ENCODE results near the gene PPA2.

PPA2 gene

DNA sequence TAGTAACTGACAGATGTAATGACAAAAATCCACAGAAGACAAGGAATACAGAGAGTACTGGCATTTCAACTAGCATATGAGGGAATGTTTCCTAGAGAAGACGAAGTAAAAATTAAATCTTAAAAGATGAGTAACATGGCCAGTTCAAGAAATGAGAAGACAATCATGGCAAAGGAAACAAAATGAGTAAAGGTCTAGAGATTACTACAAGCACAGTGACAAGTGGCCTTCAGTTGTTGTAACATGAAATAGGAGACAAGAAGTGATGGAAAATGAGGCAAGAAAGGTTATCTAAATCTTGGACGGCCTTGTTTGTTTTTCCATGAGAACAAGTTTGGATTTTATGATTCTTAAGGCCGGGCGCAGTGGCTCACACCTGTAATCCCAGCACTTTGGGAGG lies 81.0 kb downstream of the PPA2 start:
- no peak for DNase-seq (ENCODE audit: low read depth, low spot score)

DNA sequence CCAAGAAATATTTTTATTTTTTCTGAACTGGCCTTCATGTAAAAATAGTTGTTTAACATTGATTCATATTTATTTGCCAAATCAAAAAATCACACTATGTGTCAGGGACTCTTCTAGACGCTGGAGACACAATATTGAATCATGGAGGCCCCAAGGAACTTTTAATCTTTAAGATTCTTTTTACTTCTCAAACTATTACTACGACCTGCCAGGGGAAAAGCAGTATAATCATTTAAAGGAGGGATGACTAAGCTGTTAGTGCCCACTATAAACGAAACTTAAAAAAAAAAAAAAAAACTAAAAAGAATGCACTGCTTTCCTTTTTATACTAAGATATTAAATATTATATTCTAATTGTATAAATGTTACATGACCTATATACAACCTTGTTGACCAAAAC lies 84.7 kb downstream of the PPA2 start:
- no peak for DNase-seq (ENCODE audit: low read depth, low spot score)

DNA sequence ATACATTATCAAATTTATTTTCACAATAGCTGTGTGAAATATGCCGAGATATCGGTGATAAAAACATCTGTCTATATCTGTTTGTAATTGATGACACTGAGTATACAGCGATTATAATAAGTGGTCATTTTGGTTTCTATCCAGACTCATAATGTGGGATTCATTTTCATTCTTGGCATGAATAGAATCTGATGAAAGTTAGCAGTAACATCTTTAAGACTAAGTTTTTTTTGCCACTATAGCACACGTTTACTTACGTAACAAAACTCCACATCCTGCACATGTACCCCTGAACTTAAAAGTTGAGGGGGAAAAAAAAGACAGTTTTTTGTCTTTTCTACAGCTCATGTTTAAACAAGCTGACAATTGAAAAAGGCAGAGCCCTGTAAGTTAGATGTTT lies 86.4 kb downstream of the PPA2 start:
- no peak for DNase-seq (ENCODE audit: low read depth, low spot score)

DNA sequence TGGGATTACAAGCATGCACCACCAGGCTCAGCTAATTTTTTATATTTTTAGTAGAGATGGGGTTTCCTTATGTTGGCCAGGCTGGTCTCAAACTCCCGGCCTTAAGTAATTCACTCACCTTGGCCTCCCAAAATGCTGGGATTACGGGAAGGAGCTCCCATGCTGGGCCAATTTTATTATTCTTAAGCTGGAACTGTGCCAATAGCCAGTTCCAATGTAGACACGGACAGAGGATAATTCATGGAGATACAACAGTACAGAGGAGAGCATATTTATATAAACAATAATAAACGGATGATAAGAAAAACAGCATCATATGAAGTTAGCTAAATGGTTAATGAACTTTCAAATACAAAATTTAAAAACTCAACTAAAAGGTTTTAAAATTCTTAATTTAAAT lies 87.8 kb downstream of the PPA2 start:
- DNase-seq (ENCODE audit: low read depth, low spot score): no peak

DNA sequence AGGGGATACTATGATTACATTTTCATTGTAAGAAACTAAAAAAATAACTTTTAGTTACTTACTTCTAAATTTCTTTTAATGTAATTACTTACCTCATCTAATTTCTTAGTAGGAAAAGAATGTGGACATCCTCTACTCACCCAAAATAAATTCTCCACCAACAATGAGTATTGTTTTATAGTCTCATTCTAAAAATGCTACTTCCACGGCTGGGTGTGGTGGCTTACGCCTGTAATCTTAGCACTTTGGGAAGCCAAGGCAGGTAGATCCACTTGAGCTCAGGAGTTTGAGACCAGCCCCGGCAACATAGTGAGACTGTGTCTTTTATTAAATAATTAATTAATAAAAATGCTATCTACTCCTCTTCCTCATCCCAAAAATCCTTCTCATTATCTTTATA lies 99.8 kb downstream of the PPA2 start:
- DNase-seq (ENCODE audit: low read depth, low spot score): no peak

DNA sequence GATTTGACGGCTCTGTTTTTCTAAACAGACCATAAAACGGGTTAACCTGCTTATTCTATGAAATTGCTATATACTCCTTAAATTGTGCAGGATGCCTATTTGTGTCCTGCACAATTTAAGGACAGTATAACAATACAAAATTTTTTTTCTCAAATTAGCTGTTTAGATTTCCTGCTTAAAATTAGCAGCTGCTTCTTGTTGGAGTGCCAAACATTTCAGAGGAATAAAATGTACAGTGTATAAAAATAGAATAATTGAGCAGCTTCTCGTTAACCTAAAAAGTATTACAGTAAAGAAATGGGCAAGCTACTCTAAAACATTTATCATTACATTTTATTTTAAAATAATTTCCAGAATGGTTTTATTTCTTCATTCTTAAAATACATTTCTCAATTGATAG lies 100.5 kb downstream of the PPA2 start:
- DNase-seq (ENCODE audit: low read depth, low spot score): no peak

DNA sequence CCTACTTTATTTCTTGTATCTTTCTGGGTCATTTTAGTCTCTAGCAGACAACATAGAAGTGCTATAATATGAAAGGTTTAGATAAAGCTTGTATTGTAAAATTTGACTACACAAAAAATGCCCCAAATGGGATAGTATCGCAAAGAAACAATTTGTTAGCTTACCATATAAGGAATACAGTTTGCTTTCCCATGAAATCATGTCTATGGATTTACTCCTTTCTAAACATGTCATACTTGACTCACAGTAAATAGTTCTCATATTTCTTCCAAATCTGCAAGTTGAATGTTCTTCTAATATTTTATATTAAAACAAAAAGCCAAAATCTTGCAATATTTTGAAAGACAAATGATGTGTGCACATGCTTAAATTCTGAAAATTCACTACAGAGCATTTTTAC lies 103.9 kb downstream of the PPA2 start:
- DNase-seq (ENCODE audit: low read depth, low spot score): no peak

DNA sequence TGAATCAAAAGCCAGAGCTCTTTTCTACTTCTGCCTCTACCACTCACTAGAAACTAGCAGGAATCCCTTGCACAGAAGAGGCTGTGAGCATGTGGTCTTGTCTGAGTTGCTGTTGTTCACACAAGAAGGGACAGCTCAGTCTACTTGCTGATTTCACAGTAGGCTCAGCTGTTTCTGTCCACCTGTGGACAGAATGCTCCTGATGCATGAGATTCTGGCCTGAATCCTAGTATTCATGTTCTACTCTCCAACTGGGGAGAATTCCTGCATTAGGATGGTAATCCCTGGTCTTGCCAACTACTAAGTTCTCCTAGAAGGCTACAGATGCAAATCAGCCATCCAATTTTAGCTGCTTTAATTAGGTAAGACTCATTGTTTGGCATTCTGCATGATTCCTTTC lies 112.8 kb downstream of the PPA2 start:
- DNase-seq (ENCODE audit: low read depth, low spot score): no peak

DNA sequence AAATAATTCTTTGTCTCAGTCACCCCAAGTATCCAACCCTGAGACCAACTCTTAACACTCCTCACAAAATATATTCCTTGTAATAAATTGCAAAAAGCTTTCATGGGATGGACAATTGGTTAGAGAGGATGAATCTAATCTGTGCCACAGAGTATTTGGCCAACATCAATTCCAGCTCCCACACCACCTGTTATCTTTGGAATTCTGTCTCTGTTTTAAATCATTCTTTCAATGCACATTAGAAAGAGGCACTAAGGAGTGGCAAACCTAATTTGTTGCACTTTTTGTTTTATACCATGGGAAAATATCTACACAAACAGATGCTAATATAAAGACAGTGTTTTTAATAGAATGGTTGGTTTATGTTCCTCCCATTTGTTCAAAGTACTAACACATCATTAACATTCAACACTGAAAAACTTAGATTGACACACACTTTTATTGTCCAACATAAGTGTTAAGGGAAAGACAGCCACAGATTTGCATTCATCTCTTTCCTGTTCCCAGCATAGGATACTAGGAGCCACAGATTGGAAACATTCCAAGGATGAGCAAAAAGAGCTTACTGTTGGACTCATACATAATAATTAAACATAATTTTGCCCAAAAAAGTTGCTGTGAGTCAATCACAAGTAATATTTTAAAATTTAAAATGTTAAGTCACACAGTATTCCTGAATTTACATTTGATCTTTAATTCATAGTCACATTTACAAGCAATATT lies 116.4 kb downstream of the PPA2 start:
- DNase-seq (ENCODE audit: low read depth, low spot score): no peak

DNA sequence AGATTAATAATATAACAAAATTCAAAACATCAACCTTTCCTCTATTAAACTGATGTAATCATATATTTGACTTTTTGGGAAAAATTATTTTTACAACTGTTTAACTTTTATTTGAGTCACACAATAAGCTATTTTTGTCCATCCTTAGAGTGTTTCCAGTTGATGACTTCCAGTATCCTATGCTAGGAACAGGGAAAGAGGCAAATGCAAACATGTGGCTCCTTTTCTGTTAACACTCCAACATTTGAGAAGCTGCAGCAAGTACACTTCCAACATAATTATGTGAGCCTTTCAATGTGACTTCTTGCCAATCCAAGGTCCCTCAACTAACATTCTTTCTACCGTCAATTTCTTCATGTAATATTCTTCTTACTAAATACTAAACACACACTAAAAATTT lies 117.7 kb downstream of the PPA2 start:
- no peak for DNase-seq (ENCODE audit: low read depth, low spot score)

DNA sequence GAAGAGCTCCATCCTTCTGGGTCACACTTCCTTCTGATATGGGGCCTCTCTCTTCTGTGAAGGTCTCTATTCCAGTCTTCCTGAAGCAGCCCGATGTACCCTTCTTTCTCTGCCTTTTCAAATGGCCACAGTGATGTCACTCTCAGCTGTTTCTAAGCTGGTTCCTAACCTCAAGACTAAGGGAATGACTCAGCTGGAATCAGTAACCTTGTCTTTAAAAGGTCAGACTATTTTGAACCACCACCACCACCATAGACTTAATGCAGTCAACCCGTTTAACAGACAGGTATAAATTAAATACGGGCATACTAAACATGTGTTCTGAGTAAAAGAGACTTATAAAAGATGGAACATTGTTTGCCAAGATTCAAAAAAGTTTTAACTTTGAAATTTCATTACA lies 121.0 kb downstream of the PPA2 start:
- DNase-seq (ENCODE audit: low read depth, low spot score): no peak

DNA sequence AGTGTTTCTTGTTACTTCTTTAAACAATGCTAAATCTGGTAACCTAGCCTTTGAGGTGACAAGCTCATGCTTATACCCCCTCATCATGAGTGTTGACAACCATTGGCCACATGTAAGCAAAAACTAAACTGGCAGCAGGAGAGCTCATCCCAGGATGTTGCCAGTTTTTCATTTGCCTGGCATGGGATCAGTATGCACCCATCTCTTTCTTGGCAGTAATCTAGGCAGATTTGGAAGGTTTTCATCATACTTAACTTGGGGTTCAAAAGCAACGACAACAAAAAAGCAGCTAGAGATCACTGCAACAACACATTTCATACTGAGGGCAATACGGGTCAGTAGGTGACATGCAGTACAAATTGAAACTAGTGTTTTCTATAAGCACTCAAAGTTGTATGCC lies 122.0 kb downstream of the PPA2 start:
- DNase-seq (ENCODE audit: low read depth, low spot score): no peak

DNA sequence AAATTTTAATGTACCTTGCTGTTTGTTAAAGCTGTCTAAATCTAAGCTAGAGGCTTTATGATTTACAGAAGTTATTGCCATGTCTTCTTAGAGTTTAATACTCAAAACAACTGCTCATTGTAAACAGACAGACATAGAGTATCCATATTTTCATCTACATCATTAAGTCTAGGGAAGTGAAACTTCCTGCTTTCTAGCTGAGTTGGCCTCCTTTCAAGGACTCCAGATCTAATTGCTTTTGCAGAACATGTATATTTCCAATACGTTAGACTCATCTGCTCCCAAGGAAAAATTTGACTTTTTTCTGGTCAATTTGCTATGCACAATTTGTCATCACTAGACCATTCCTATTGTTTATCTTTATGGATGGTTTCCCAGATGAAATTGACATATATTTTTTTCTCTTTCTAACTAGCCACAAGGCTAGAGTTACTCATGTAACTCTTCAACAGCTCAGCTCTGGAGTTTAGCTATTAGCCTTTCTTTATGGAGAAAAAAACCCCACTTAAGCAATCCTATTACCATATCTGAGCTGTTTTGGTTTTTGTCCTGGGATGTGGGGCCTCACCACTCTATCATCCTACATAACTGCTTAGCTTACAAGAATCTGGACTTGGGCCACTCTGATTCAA lies 122.9 kb downstream of the PPA2 start:
- no peak for DNase-seq (ENCODE audit: low read depth, low spot score)

DNA sequence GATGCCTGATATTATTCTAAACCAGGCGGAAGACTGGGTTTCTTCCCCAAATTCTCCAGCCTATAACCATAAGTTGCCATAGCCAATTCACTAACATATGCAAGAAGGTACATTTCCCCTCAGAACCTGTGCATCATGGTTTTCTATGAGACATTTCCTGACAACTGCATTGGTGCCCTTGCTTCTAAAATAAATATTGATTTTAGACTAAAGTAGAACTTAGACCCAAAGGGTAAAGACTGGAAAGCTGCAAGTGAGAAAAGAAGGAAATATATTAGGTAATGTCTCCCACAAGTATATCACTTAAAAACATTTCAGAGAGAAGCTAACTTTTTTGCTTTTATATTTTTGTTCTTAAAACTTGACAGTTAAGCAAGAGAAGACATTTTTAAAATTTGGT lies 125.1 kb downstream of the PPA2 start:
- DNase-seq (ENCODE audit: low read depth, low spot score): no peak

DNA sequence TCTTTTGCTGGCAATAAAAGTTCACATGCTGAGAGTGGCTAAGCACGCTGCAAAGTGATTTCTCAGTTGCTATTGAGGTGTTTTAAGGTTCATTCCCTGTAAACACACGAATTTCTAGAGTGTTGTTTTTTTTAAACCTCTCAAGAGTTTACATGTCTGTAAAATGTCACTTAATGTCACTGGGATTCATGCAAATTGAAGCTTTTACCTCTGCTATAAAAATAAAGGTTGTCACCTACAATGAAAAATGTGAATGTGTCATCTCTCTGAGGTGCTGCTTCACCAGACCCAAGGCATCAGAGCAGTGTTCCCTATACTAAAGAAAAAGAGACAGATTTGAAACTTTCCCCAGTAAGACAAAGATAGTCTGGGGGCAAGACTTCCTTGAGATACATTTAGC lies 127.0 kb downstream of the PPA2 start:
- DNase-seq (ENCODE audit: low read depth, low spot score): no peak

DNA sequence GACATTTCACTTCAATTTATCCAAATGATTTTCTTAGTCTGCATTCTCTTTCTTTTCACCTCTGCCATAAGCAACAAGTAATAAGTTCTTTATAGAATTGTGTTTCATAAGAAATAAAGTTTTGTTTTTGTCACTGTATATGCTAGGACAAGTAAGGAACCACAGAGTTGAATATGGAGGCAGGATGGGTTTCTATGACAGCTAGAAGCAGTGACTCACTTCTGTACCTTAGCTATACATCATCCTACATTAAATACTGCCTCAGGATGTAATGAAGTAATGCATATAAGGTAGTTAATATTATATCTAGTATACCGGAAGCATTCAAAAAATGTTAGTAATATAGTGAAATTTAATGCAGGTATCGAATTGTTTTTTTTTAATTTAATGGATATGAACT lies 128.0 kb downstream of the PPA2 start:
- DNase-seq (ENCODE audit: low read depth, low spot score): no peak

DNA sequence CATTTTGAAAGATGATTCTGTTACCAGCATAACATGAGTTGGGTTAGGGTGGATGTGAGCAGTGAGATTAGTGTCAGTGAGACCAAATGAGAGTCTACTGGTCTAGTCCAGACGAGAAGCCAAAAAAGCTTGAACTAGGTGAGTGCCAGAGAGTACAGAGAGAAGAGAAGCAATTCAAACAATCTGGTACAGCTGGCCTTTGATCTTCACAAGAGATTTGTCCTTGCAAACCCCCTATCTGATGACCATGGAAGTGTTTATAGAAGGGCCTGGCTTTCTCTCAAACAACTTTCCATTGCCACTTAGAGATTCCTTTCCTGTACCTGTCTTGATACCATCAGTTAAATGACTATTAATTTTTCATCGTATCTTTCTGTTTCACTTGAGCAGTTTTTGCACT lies 128.5 kb downstream of the PPA2 start:
- no peak for DNase-seq (ENCODE audit: low read depth, low spot score)

DNA sequence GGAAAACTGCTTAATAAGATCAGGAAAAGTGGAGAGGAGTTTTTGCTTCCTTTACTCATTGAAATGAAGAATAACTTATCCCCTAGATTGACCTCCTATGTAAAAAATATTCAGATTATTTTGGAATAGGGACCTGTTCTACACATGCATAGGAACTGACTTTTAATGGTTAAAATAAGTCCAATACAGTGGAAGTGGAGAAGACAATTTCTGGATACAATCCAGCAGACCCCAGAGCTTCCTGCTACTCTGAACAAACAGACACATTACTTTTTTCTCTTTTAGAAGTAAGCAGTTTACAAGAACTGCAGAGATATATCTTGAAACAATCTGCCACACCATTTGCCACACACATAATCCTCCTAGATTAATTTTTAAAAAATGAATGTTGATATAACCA lies 129.7 kb downstream of the PPA2 start:
- DNase-seq (ENCODE audit: low read depth, low spot score): no peak

DNA sequence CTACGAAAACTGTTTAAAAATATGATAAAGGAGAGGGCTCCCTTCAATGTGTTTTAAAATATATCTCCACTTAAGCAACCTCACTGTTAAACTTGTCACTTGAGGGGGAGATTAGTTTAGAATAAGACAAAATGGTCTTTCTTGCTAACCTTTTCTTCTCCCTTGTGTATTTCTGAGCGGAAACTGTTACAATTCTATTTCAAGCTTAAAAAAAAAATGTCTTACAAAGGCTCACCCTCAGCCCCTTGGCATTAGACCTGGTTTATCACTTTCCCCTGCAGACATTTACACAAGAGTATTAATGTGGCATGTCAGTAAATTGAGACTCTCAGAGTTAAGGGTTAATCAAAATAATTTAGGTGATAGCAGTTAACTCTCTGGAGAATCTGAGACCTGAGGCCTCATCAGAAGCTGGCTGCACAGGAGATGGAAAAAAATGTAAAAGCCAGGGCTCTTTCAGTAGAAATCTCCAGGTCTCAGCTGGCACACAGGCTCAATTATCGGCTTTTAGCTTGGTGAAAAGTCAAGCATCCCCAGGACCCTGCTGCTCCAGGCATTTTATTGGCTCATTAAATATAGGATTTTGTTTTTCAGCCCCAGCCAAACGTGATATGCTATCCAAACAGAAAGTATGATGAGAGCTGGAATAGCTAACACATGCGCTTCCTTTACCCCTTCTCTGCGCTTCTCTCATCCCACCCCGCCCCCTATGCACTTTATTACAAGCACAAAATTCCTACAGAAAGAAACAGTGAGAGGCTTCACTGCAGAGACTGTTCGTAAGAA lies 130.5 kb downstream of the PPA2 start:
- no peak for DNase-seq (ENCODE audit: low read depth, low spot score)

DNA sequence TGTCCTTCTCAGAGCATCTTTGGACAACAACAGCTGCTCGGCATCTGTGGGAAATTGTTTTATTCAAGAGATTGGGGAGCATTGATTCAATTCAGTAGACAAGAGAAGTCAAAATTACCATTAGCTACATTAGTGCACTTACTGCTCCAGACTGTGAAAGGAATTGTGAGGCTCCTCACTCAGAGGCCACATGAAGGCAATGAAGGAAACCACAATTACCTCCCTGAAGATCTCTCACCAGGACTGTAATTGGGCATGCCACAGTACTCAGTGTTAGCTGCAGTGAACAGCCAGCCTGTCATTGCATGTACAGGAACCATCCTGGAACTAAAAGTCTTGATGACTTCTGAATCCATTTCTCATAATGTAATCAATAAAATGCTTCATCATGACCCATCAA lies 144.8 kb downstream of the PPA2 start:
- DNase-seq (ENCODE audit: low read depth, low spot score): no peak

DNA sequence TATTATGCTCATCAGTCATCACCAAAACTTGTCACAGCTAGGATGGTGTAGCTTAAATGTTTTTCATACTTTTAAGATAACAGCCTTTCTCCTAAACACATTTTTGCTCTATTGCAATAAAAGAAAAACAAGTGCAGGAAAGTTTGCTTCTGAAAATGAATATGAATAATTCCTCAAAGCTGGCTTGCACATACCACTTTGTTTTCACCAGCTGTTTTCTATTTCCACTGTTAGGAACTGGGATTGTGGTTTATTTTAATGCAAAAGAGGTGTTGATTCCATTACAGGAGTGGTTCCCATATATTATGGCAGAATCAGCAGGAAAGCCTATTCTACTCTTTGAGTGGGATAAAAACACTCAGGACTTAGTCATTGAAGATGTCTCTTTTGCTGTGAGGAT lies 145.9 kb downstream of the PPA2 start:
- DNase-seq (ENCODE audit: low read depth, low spot score): no peak

DNA sequence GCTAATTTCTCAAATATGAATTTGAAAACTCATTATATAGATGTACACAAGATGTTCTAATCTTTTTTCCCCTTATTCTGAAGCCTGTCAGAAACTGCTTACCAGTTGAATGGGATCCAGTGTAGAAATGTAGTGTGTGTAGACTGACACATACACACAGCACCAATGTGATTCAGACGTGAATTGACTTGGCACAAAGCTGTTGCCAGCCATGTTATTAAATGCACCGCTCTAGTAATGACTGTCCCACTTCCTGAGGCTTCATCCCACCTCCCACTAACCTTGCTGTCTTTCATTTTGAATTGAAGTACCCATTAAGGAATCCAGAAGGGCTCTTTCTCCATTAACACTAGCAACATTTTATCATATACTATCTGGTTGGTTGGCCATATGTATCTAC lies 146.6 kb downstream of the PPA2 start:
- DNase-seq (ENCODE audit: low read depth, low spot score): no peak

Measured in activated naive CD8-positive, alpha-beta T cell treated with anti-CD3 and anti-CD28 coated beads, Interleukin-2, amount 50 U/mL, for 16 hours (primary cell).